GM19463 (cell line): Measurements from ENCODE around the gene IRF2.

Experiments
- ATAC-seq: cut with Tn5 transposase; IDR thresholded peaks from one replicate; pipeline ENCODE4 v1.9.1; 2021; ENCODE audit warnings: mild to moderate bottlenecking, moderate library complexity; ENCODE audit not compliant: unreplicated experiment

Gene IRF2

GRCh38 chr4:184475096-184475461 is 729 bp upstream of the IRF2 start:
- peak; percentile 11 for ATAC-seq

GRCh38 chr4:184473499-184474262 is 669 bp downstream of the IRF2 start:
- ATAC-seq = no peak

GRCh38 chr4:184472614-184473498 is 1.5 kb downstream of the IRF2 start:
- peak; percentile 34 for ATAC-seq

GRCh38 chr4:184471881-184472613 is 2.3 kb downstream of the IRF2 start:
- no peak for ATAC-seq

- ATAC-seq = no peak
Observed at GRCh38 chr4:184470785-184471110, 3.6 kb downstream of the IRF2 start.

- ATAC-seq = no peak
Observed at GRCh38 chr4:184466634-184467033, 7.7 kb downstream of the IRF2 start.

- ATAC-seq = no peak
Observed at GRCh38 chr4:184464759-184465454, 9.4 kb downstream of the IRF2 start.

GRCh38 chr4:184463856-184464255 is 10.5 kb downstream of the IRF2 start:
- ATAC-seq = no peak

- no peak for ATAC-seq
Observed at GRCh38 chr4:184463158-184463557, 11.2 kb downstream of the IRF2 start.

GRCh38 chr4:184462724-184463123 is 11.6 kb downstream of the IRF2 start:
- ATAC-seq = no peak

- ATAC-seq = no peak
Observed at GRCh38 chr4:184461711-184462441, 12.5 kb downstream of the IRF2 start.

- ATAC-seq = no peak
Observed at GRCh38 chr4:184460499-184461285, 13.7 kb downstream of the IRF2 start.

- ATAC-seq = no peak
Observed at GRCh38 chr4:184459413-184459812, 14.9 kb downstream of the IRF2 start.

GRCh38 chr4:184457535-184458249 is 16.7 kb downstream of the IRF2 start:
- ATAC-seq = no peak

- ATAC-seq = no peak
Observed at GRCh38 chr4:184456337-184456736, 18.0 kb downstream of the IRF2 start.

GRCh38 chr4:184455299-184455698 is 19.1 kb downstream of the IRF2 start:
- no peak for ATAC-seq

GRCh38 chr4:184453365-184454160 is 20.8 kb downstream of the IRF2 start:
- ATAC-seq = peak; percentile 57

- ATAC-seq = no peak
Observed at GRCh38 chr4:184452740-184453139, 21.6 kb downstream of the IRF2 start.
